Coronary artery (tissue), 2 donors: ENCODE data around the gene ZMIZ1.
A peak's percentile ranks its signal among the peaks of the same experiment; 100 is the strongest.

ENCODE experiments used
- DNase-seq: peaks from one replicate; pipeline ENCODE4 v3.0.0-alpha.2; 2017; ENCODE audit warnings: low spot score
- H3K27ac ChIP-seq, 2 donors: fragments of 200-600 bp; sonication (generic); one replicate each; pipeline ENCODE4 v1.5.1; 2016 to 2019
- H3K4me3 ChIP-seq: fragments of 200-600 bp; sonication (generic); 2 replicates; pipeline ENCODE4 v1.5.1; 2016; ENCODE audit warnings: mild to moderate bottlenecking, moderate library complexity
- TF ChIP-seq, protein P1 (sequence below): fragments of 200-600 bp; sonication (generic); IDR thresholded peaks from one replicate; pipeline ENCODE4 v1.5.1; 2019; ENCODE audit warnings: antibody characterized with exemption

The ZMIZ1 gene

DNA sequence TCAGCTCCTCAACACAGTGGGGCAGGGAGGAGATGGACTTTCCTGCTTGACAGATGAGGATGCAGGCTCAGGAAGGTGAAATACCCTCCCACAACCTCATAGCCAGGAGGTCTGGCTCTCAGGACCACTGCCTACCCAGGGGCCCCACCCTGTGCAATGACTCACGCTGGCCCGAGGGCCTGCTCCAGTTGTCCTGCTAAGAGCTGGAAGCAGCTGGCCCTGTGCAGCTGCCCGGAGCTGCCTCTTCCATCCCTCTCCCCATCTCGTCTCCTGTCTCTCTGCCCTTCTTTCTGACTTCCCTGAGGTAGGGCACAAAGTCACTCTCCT, 123.9 kb downstream of the ZMIZ1 start:
- Histone ChIP-seq H3K4me3 (no peak overlapping the region), H3K27ac (peak overlapping the region; percentile 18 to 50)
- DNase-seq, result no peak
- TF ChIP-seq, protein P1, sequence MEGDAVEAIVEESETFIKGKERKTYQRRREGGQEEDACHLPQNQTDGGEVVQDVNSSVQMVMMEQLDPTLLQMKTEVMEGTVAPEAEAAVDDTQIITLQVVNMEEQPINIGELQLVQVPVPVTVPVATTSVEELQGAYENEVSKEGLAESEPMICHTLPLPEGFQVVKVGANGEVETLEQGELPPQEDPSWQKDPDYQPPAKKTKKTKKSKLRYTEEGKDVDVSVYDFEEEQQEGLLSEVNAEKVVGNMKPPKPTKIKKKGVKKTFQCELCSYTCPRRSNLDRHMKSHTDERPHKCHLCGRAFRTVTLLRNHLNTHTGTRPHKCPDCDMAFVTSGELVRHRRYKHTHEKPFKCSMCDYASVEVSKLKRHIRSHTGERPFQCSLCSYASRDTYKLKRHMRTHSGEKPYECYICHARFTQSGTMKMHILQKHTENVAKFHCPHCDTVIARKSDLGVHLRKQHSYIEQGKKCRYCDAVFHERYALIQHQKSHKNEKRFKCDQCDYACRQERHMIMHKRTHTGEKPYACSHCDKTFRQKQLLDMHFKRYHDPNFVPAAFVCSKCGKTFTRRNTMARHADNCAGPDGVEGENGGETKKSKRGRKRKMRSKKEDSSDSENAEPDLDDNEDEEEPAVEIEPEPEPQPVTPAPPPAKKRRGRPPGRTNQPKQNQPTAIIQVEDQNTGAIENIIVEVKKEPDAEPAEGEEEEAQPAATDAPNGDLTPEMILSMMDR, result no peak

DNA sequence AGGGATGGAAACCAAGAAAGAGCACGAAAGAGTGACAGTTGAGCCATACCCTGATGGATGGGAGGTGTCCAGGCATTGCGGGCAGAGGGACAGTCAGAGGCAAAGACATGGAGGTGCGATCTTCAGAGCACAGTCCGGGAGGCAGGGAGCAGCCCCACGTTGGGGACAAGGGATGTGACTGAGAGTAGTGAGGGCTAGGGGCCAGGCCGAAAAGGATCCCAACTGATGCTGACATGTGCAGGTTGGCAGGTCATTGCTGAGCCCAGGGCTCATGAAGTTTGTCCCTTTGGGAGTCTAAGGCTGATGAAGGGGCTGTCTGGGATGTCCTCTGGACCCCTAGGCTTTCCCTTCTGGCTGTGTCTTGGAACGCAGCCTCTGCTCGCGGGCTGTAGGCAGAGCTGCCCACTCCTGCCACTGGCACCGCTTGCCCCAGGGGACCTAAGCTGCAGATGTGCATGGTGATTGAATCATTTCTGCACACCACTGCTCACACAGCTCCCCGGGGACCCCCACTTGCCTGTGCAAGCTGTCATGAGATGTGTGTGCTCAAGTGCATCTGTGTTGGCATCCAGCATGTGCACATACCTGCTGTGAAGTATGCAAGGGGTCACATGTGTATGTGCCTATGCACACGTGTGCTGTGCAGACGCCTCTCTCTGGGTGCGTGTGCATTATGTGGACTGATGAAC, 125.1 kb downstream of the ZMIZ1 start:
- no peak for DNase-seq
- Histone ChIP-seq H3K27ac (no peak overlapping the region), H3K4me3 (no peak overlapping the region)
- TF ChIP-seq, protein P1, result no peak

DNA sequence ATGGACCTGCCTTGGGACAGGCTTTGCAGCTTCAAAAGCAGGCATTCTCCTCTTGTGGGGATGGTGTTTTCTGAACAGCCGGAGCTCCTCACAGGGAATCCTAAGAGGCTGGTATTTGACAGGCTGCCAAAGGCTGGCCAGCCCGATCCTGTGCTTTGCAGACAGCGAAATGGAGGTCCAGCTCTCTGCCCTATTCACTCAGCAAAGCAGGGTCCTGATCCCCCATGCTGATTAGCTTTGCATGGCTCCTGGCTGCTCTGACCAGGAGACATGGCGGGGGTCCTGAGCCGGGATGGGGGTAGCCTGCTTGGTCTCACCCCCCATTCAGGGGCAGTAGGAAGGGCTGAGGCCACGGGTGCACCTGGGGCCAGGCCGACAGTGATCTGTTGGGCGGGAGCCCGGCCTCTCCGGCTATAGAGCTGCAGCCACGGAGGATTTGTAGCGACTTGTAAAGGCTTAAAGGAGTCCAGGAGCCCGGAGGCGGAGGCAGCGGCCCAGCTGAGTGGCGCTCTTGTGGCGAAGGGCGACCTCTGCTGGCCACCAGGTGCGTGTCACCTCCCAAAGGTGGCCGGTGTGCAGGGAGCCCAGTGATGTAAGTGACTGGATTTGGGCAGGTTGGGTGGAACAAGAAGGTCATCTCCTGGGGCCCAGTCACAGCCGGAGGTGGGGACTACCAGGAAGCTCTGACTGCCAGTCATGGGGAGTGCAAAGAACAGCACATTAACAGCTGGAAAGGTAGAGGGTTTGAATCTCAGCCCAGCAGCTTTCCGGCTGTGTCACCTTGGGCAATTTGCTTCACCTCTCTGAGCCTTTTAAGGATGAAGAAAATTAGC, 126.5 kb downstream of the ZMIZ1 start:
- Histone ChIP-seq H3K4me3 (peak overlapping the region; percentile 46), H3K27ac (peak overlapping the region in 1 of 2 donors; percentile 73)
- TF ChIP-seq, protein P1, result peak; percentile 95
- DNase-seq, result peak; percentile 91

DNA sequence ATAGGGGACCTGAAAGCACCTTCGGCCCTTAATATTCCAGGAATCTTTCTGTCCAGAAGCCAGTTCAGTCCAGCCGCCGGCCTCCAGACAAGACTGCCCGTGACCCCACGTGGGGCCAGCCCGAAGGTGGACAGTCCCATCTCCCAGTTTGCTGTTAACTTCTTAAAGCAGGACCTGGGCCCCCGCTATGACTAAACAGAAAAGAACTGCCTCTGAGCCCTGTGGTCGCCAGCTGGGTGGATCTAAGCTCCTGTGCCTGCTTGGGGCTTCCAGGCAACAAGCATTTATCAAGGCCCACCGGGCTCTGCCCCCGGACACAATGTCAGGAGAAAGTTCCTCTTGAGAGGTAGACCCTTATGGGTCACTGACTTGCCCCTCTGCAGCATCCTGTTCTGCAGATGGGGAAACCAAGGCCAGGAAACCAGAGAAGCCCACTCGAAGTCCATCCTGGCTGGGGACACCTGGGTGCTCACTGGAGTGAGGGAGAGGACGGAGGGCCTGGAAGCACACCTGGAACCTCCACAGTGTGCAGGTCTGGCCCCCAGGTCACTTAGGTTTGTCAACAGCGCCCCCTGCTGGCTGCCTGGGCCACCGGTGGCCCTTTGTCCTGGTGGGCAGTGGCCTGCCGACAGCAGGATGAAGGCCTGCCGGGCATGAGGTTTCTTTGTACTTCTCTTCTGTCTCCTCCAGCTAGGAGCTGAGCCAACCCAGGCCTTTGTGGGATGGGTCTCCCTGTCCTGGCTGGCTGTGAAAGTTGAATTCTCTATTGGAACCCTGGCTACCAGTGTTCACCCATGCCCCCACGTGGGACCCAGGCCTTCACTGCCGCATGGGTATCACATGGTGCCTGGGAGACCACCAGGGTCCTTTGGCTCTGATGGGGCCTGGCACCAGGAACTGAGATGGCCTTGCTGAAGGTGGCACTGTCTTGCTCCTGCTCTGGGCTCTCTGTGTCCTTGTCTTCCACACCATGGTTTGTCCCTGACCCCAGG, 128.0 kb downstream of the ZMIZ1 start:
- TF ChIP-seq, protein P1, result peak; percentile 86
- no peak overlapping the region for H3K27ac ChIP-seq
- H3K4me3 ChIP-seq, result no peak overlapping the region
- DNase-seq, result no peak

DNA sequence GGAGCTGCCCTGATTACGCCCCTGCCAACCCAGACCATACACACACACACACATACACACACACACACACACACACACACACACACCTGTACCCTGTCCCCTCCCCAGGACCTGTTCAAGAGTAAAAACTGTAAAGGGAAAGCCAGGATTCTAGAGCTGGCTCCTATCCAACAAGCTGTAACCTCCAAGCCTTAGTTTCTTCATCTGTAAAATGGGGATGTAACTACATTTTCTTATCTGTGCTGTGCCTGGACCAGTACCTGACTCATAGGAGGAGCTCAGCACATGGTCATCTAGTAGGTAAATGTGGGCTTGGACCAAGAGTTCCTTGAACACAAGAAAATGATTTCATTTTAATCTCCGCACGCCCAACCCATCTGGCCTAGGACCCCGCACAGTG, 128.8 kb downstream of the ZMIZ1 start:
- TF ChIP-seq, protein P1, result no peak
- H3K4me3 ChIP-seq, result no peak overlapping the region
- H3K27ac ChIP-seq, result no peak overlapping the region
- DNase-seq, result no peak

DNA sequence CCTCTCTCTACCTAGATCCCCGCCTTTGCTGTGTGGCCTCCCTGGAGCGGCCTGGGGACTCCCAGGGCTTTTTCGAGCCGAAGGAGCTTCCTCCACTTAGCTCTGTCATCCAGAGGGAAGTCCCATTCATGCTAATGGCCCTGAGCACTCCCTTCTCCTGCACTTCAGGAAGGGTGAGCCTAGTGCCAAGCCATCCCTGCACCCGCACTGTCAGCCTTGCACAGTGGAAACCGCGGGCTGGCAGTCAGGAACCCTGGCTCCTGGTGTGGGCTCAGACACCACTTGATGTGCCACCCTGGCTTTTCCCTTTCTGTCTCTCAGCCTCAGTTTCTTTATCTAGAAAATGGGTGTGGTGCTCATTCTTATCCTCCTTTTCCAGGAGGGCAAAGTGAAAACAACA, 131.6 kb downstream of the ZMIZ1 start:
- no peak for DNase-seq
- Histone ChIP-seq H3K4me3 (no peak overlapping the region), H3K27ac (no peak overlapping the region)
- TF ChIP-seq, protein P1, result no peak
